A673 (cell line): ENCODE data around the gene SRRM4.

Experiments
- EZH2 ChIP-seq: fragments of 200-600 bp; sonication (generic); IDR thresholded peaks from 2 replicates; pipeline ENCODE4 v1.6.1; 2017; ENCODE audit warnings: borderline replicate concordance, low read depth, mild to moderate bottlenecking, mixed read lengths, antibody characterized with exemption, low read length; ENCODE audit not compliant: poor library complexity, severe bottlenecking
- TF ChIP-seq, protein P1 (sequence below): fragments of 300-800, 200-600 bp; sonication (generic); conservative IDR thresholded peaks from 2 replicates; pipeline ENCODE4 v1.5.1; 2017; ENCODE audit warnings: low read depth, mild to moderate bottlenecking, antibody characterized with exemption, low read length, moderate library complexity, mixed read lengths

DNA sequence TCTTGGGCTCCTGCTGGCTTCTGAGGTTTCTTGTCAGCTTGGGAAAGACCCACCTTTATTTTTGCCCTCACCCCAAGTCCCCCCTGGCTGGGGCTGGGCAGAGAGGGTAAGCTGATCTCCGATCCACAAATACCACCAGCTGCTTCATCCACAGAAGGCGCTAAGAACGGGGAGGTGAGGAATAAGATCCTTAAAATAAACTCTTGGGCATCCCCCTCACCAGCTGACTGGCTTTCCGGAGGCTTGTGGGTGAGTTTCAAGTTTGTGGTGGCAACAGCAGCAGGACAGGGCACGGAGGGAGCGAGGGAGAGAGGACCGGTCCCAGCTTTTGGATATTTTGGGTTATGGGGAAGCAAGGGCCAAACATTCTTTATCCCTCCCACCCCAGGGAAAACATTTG is 176.6 kb downstream of the SRRM4 start:
- TF ChIP-seq, protein P1, sequence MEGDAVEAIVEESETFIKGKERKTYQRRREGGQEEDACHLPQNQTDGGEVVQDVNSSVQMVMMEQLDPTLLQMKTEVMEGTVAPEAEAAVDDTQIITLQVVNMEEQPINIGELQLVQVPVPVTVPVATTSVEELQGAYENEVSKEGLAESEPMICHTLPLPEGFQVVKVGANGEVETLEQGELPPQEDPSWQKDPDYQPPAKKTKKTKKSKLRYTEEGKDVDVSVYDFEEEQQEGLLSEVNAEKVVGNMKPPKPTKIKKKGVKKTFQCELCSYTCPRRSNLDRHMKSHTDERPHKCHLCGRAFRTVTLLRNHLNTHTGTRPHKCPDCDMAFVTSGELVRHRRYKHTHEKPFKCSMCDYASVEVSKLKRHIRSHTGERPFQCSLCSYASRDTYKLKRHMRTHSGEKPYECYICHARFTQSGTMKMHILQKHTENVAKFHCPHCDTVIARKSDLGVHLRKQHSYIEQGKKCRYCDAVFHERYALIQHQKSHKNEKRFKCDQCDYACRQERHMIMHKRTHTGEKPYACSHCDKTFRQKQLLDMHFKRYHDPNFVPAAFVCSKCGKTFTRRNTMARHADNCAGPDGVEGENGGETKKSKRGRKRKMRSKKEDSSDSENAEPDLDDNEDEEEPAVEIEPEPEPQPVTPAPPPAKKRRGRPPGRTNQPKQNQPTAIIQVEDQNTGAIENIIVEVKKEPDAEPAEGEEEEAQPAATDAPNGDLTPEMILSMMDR, result no peak
- TF ChIP-seq EZH2, result no peak
